ENCODE measurements around the gene FBXL17.

The FBXL17 gene

GRCh38 chr5:108384741-108385140 lies 2.8 kb upstream of the FBXL17 start:
- Mint-ChIP-seq H3K36me3 (ENCODE audit: low read depth) (peaks cover 3% of the 10 kb centered on the region), H3K4me1 (ENCODE audit: low read depth) (peaks cover 19% of the 10 kb centered on the region), H3K9me3 (no peaks in the 10 kb centered on the region), H3K4me3 (no peak overlapping the region), H3K27ac (no peak overlapping the region), H3K27me3 (ENCODE audit: low read depth) (no peaks in the 10 kb centered on the region)
- DNase-seq (ENCODE audit: low spot score) = no peak

DNA sequence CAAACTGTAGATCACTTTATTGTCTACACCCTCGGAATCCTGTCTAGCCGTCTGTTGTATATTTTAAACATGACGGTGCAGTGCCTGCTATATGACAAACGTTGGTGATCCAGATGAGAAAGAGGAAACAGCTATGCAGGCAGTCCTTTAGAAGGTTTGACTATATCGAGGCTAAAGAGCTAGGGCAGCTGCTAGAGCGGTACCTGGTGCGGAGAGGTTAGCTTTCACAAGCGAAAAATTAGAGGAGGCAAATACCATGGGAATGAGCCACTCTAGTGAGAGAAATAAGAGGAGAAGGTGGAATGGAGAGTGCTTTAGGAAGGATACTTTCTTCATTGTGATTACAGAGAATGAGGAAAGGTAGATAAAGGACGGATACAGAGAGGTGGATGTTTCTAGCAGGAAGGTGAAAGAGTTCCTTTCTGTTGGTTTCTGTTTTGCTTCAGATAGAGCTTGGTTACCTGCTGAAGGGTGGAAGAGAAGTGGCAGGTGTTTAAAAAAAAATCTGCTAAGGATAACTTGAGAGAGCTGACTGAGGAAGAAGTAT lies 959 bp upstream of the FBXL17 start:
- Mint-ChIP-seq H3K4me3 (peak overlapping the region; percentile 92), H3K4me1 (ENCODE audit: low read depth) (peaks cover 32% of the 10 kb centered on the region), H3K27ac (peak overlapping the region; percentile 93)

GRCh38 chr5:108381350-108381953 lies 446 bp downstream of the FBXL17 start:
- DNase-seq (ENCODE audit: low spot score) = peak; percentile 82
- Mint-ChIP-seq H3K36me3 (ENCODE audit: low read depth) (peaks cover 16% of the 10 kb centered on the region), H3K9me3 (peaks cover 12% of the 10 kb centered on the region), H3K27me3 (ENCODE audit: low read depth) (no peaks in the 10 kb centered on the region), H3K4me1 (ENCODE audit: low read depth) (peaks cover 33% of the 10 kb centered on the region), H3K27ac (peak overlapping the region; percentile 83), H3K4me3 (peak overlapping the region; percentile 69)

More for the DNA sequence above, 959 bp upstream of the FBXL17 start:
- H3K27me3 Mint-ChIP-seq (ENCODE audit: low read depth) = no peaks in the 10 kb centered on the region
- H3K36me3 Mint-ChIP-seq (ENCODE audit: low read depth) = peaks cover 8% of the 10 kb centered on the region
- H3K9me3 Mint-ChIP-seq = no peaks in the 10 kb centered on the region
- no peak for DNase-seq (ENCODE audit: low spot score)

GRCh38 chr5:108380531-108381349 lies 1.2 kb downstream of the FBXL17 start:
- peaks cover 19% of the 10 kb centered on the region for H3K9me3 Mint-ChIP-seq
- peak overlapping the region; percentile 90 for H3K27ac Mint-ChIP-seq
- no peaks in the 10 kb centered on the region for H3K27me3 Mint-ChIP-seq (ENCODE audit: low read depth)
- H3K4me1 Mint-ChIP-seq (ENCODE audit: low read depth) = peaks cover 33% of the 10 kb centered on the region
- DNase-seq (ENCODE audit: low spot score) = peak; percentile 48
- H3K36me3 Mint-ChIP-seq (ENCODE audit: low read depth) = peaks cover 21% of the 10 kb centered on the region
- H3K4me3 Mint-ChIP-seq = peak overlapping the region; percentile 83

DNA sequence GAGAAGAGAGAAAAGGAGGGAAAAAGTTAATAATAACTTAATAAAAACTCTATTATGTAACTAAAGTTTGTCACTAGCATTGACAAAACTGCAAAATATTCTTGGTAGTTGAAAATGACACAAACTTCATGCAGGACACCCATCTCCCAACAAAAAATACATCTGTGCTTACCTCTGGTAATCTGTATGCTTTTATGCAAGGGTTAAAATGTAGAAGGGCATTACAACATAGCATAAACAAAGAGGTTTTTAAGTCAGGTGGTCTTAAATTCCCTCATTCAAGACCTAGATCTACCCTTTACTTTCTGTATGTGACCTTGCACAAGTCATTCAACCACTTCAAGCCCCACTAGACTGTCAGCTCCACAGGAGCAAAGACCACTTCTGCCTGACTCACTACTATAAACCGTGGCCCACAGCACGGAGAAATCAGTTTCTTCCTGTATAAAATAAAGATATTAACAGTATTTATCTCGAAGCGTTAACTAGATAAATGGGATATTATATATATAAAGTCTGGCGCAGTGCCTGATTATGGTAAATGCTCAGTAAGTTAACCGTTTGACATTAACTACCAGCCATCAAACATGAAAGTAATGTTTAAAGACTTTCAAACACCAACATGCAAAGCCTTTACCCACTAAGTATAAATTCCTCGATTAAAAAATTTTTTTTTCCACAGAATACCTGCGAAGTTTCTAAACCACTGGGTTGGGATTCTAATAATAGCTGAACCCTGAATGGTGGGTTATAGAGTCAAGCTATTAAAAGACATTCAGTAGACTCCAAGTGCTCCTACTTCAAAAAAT lies 2.0 kb downstream of the FBXL17 start:
- Mint-ChIP-seq H3K27ac (peak overlapping the region; percentile 90), H3K27me3 (ENCODE audit: low read depth) (no peaks in the 10 kb centered on the region), H3K4me3 (peak overlapping the region; percentile 83), H3K36me3 (ENCODE audit: low read depth) (peaks cover 25% of the 10 kb centered on the region), H3K9me3 (peaks cover 27% of the 10 kb centered on the region), H3K4me1 (ENCODE audit: low read depth) (peaks cover 30% of the 10 kb centered on the region)
- DNase-seq (ENCODE audit: low spot score) = no peak

DNA sequence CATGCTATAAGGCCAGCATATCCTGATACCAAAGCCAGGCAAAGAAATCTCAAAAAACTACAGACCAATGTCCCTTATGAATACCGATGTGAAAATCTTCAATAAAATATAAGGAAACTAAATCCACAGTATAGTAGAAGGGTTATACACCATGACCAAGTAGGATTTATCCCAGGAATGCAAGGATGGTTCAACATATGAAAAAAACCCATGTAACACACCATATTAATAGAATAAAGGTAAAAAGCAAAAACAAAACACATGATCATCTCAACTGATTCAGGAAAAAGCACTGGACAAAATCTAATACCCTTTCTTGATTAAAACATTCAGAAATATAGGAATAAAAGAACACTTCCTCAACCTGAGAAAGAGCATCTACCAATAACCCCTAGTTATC lies 6.1 kb downstream of the FBXL17 start:
- Mint-ChIP-seq H3K4me1 (ENCODE audit: low read depth) (peaks cover 16% of the 10 kb centered on the region), H3K36me3 (ENCODE audit: low read depth) (peaks cover 40% of the 10 kb centered on the region), H3K27me3 (ENCODE audit: low read depth) (no peaks in the 10 kb centered on the region), H3K4me3 (no peak overlapping the region), H3K9me3 (peaks cover 52% of the 10 kb centered on the region), H3K27ac (no peak overlapping the region)
- no peak for DNase-seq (ENCODE audit: low spot score)

- Mint-ChIP-seq H3K27me3 (ENCODE audit: low read depth) (no peaks in the 10 kb centered on the region), H3K4me1 (ENCODE audit: low read depth) (peaks cover 5% of the 10 kb centered on the region), H3K36me3 (ENCODE audit: low read depth) (peaks cover 39% of the 10 kb centered on the region), H3K9me3 (peaks cover 52% of the 10 kb centered on the region), H3K27ac (no peak overlapping the region), H3K4me3 (no peak overlapping the region)
- DNase-seq (ENCODE audit: low spot score) = no peak
These were observed 8.5 kb downstream of the FBXL17 start for GRCh38 chr5:108373426-108373825.

DNA sequence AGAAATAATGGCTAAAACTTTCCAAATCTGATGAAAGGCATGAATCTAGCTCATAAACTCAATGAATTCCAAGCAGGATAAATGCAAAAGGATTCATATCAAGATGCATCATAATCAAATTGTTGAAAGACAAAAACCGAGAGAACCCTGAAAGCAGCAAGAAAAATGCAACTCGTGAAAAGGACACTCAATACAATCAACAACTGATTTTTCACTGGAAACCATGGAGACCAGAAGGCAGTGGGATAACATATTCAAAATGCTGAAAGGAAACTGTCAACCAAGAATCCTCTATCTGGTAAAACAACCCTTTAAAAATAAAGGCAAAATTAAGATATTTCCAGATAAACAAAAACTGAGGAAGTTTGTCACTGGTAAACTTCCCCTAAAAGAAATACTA lies 9.5 kb downstream of the FBXL17 start:
- no peak overlapping the region for H3K4me3 Mint-ChIP-seq
- H3K4me1 Mint-ChIP-seq (ENCODE audit: low read depth) = peaks cover 2% of the 10 kb centered on the region
- no peaks in the 10 kb centered on the region for H3K27me3 Mint-ChIP-seq (ENCODE audit: low read depth)
- no peak for DNase-seq (ENCODE audit: low spot score)
- H3K9me3 Mint-ChIP-seq = peaks cover 50% of the 10 kb centered on the region
- peaks cover 33% of the 10 kb centered on the region for H3K36me3 Mint-ChIP-seq (ENCODE audit: low read depth)
- no peak overlapping the region for H3K27ac Mint-ChIP-seq

GRCh38 chr5:108371263-108371662 lies 10.6 kb downstream of the FBXL17 start:
- Mint-ChIP-seq H3K4me1 (ENCODE audit: low read depth) (no peaks in the 10 kb centered on the region), H3K36me3 (ENCODE audit: low read depth) (peaks cover 26% of the 10 kb centered on the region), H3K4me3 (no peak overlapping the region), H3K9me3 (peaks cover 39% of the 10 kb centered on the region), H3K27me3 (ENCODE audit: low read depth) (no peaks in the 10 kb centered on the region), H3K27ac (no peak overlapping the region)
- DNase-seq (ENCODE audit: low spot score) = no peak

- DNase-seq (ENCODE audit: low spot score) = no peak
- no peak overlapping the region for H3K4me3 Mint-ChIP-seq
- H3K9me3 Mint-ChIP-seq = peaks cover 18% of the 10 kb centered on the region
- H3K27ac Mint-ChIP-seq = no peak overlapping the region
- H3K36me3 Mint-ChIP-seq (ENCODE audit: low read depth) = peaks cover 10% of the 10 kb centered on the region
- H3K27me3 Mint-ChIP-seq (ENCODE audit: low read depth) = no peaks in the 10 kb centered on the region
- H3K4me1 Mint-ChIP-seq (ENCODE audit: low read depth) = no peaks in the 10 kb centered on the region
These were observed 12.7 kb downstream of the FBXL17 start for GRCh38 chr5:108369167-108369566.

DNA sequence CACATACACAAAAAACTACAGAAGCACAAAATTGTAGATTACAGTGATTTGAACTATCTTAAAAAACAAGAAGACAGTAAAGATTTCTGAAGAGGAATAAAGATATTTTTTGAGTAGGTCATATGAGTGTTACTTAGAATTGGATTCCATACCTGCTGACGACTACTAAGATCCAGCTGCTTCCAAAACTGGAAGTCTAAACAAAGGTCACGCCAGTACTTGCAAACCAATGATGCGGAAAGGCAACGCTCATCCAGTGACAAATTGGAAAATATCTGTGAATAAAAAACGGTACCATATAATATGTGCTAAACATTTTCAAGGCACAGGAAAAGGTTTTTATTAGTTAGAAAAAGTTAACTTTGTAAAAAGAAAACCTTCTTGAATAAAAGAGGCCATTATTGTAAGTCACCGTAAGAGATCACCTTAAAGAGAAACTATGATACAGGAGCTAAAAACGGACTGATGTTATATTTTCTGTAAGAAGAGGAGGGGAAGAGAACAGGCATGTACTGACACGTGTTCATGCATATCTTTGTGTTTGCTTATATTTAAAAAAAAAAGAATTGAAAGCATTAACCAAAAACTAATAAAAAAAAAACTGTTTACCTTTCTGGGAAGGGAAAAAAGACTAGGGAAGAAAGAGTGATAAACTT lies 14.1 kb downstream of the FBXL17 start:
- Mint-ChIP-seq H3K27ac (no peak overlapping the region), H3K36me3 (ENCODE audit: low read depth) (peaks cover 2% of the 10 kb centered on the region), H3K9me3 (peaks cover 10% of the 10 kb centered on the region), H3K27me3 (ENCODE audit: low read depth) (no peaks in the 10 kb centered on the region), H3K4me1 (ENCODE audit: low read depth) (no peaks in the 10 kb centered on the region), H3K4me3 (no peak overlapping the region)
- no peak for DNase-seq (ENCODE audit: low spot score)

GRCh38 chr5:108366500-108366899 lies 15.4 kb downstream of the FBXL17 start:
- Mint-ChIP-seq H3K27me3 (ENCODE audit: low read depth) (no peaks in the 10 kb centered on the region), H3K4me1 (ENCODE audit: low read depth) (no peaks in the 10 kb centered on the region), H3K36me3 (ENCODE audit: low read depth) (no peaks in the 10 kb centered on the region), H3K4me3 (no peak overlapping the region), H3K27ac (no peak overlapping the region), H3K9me3 (no peaks in the 10 kb centered on the region)
- no peak for DNase-seq (ENCODE audit: low spot score)

GRCh38 chr5:108361771-108362170 lies 20.1 kb downstream of the FBXL17 start:
- peaks cover 2% of the 10 kb centered on the region for H3K36me3 Mint-ChIP-seq (ENCODE audit: low read depth)
- no peaks in the 10 kb centered on the region for H3K27me3 Mint-ChIP-seq (ENCODE audit: low read depth)
- H3K27ac Mint-ChIP-seq = no peak overlapping the region
- DNase-seq (ENCODE audit: low spot score) = no peak
- no peaks in the 10 kb centered on the region for H3K9me3 Mint-ChIP-seq
- no peaks in the 10 kb centered on the region for H3K4me1 Mint-ChIP-seq (ENCODE audit: low read depth)
- no peak overlapping the region for H3K4me3 Mint-ChIP-seq
